Smooth muscle cell of the brain vasculature (primary cell): ENCODE measurements around the gene SPRY4.
A peak's percentile ranks its signal among the peaks of the same experiment; 100 is the strongest.
"Not testable (repeated sequence)": the region's sequence is repeated elsewhere in the genome, so short reads cannot be mapped to it uniquely, and the experiment has no call there.

ENCODE experiments used
- DNase-seq: peaks from one replicate; pipeline ENCODE4 v3.0.0-alpha.2; 2012; ENCODE audit warnings: low read depth, low spot score

The SPRY4 gene

DNA sequence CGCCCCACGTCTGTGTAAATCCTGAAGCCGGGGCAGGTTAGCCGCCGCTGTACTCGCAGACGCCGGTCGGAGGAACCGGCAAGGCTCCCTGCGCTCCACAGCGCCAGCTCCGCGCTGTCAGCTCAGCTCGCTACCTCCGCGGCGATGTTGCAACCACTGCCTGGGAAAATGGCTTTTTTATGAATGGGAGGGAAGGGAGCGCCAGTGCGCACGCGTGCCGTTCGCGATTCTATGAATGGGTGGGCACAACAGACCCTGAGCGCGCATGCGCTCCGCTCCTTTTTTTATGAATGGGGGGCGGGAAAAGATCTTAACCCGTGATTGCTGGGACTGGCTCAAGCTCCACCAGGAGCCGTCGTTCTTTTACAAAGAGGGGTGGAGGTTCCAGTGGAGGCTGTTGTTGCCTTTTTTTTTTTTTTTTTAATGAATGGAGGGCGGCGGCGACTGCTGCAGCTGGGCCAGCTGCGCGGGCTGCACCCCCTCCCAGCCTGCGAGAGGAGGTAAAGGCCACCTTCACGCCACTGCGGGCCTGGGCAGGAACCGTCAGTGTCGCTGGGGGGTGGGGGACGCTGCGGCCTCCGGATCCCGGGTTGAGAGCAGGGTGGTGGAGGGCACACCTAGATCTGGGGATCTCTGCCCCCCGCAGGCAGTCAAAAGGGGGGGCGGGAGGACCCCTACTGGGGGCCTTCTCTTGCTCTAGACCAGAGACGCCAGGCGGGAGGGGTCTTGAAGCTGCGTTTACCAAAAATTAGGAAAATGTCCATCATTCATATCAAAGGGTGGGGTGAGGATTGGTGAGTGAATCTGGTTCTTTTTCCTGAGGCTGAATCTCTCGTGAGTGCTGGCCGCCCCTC lies at the start of gene SPRY4:
SPRY4 (minus strand) TSS at position 151 of the 854 bp plus-strand sequence. CDS start 9,913 bp downstream, outside the sequence.
- DNase-seq, result peak; percentile 97

- no peak for DNase-seq
These were observed 43.7 kb upstream of the SPRY4 start for GRCh38 chr5:142368529-142368928.

GRCh38 chr5:142366007-142366406 lies 41.2 kb upstream of the SPRY4 start:
- no peak for DNase-seq

DNA sequence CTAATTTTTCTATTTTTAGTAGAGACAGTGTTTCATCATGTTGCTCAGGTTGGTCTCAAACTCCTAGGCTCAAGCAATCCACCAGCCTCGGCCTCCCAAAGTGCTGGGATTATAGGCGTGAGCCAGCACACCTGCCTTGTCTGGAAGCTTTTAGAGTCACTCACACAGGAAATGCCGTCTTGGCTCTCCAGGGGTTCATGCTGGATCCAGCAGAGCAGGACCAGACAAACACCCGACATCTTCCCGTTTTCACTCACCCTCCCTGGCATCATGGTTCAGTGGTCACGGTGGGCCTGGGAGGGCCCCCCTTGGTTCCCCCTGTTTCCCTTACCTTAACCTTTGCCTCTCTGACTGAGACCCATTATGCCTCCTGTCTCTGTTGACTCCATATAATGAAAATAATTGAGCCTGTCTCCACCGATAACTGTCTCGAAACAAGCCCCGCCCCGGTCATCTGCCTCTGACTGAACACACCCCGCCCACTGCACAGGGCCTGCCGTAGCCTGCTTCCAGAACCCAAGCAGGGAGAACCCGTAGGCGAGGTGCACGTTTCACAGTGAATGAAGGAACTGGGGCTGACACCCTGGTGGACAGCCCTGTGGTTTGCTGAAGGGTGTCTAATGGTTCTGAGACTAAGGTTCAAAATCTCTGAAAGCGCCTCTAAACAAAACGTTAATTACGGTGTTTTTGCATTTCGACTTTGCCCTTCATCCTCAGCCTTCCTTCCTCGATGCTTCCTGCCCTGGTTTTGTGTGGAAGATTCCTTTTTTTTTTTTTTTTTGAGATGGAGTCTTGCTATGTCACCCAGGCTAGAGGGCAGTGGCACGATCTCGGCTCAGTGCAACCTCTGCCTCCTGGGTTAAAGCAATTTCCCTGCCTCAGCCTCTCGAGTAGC lies 39.7 kb upstream of the SPRY4 start:
- no peak for DNase-seq

DNA sequence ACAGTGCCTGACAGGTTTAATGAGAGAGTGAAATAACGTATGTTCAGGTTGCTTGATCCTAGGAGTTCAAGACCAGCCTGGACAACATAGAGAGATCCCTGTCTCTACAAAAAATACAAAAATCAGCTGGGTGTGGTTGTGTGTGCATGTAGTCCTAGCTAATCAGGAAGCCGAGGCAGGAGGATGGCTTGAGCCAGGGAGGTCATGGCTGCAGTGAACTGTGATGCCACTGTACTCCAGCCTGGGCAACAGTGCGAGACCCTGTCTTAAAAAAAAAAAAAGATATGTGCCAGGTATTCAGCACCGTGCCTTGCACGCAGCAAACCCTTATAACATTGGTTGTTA lies 38.8 kb upstream of the SPRY4 start:
- no peak for DNase-seq

DNA sequence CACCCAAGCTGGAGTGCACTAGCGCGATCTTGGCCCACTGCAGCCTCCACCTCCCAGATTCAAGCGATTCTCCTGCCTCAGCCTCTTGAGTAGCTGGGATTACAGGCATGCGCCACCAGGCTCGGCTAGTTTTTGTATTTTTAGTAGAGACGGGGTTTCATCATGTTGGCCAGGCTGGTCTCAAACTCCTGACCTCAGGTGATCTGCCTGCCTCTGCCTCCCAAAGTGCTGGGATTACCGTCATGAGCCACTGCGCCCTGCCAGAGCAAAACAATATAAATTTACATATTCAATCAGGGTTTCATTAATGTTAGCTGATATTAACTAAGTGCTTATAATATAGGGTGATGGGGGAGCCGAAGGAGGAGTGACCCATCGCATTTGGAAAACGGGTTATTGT lies 37.4 kb upstream of the SPRY4 start:
- DNase-seq, result not testable (repeated sequence)

DNA sequence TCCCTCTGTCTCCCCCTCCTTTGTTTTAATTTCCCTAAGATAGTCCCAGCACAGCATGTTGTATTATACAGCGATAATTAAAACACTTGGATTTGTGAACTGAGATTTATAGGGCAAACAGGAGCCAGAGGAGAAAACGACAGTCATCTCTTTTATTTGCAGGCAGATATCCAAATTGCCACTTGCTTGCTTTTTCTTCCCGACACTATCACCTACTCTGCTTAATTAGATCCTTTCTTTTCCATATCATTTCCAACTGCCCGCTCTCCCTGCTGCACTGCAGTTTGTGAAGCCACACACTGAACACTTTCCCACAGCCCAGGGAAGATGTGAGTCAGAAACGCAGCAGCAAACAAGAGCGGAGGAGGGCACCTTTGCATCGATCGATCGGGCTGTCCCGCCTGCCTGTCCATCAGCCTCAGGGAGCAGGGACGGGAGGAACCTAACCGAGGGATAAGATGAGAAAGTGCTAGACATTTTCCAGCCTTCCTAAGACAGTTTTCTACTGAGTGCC lies 35.8 kb upstream of the SPRY4 start:
- DNase-seq, result peak; percentile 43

GRCh38 chr5:142360051-142360498 lies 35.3 kb upstream of the SPRY4 start:
- no peak for DNase-seq

DNA sequence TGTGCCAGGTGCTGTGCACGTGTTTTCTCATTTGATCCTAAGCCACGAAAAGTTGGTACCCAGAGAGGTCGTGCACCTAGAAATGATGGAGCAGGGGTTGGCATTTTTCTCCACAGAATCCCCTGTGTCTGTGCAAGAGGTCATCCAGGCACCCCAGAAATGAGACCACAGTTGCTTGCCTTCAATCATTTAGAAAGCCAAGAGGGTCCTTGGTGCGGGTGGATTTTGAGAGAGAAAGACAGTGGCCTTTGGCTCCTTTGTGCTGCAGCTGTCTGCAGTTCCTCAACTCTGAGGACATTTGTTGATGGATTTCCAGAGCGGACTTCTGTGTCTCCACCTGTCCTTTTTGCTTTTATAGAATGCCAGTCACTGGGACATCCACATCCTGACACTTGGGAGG lies 33.8 kb upstream of the SPRY4 start:
- DNase-seq, result no peak

DNA sequence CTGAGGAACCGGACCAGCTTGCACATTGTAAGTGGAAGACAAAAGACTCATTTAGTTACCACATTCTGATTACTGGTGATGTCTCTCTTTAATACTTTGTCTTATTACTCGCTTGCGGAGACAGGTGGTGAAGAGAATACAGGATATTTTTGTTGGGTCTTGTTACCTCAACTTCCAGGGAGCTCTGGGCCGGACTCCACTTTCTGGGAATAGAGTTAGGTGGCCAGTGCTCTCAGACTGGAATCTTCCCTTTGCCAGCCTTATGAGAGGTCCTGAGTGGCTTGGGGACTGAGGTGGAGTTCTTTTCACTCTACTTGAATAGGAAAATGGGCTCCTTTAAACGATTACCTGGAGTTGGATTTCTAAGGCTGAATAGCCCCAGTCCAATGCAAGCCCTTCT lies 33.3 kb upstream of the SPRY4 start:
- DNase-seq, result no peak

DNA sequence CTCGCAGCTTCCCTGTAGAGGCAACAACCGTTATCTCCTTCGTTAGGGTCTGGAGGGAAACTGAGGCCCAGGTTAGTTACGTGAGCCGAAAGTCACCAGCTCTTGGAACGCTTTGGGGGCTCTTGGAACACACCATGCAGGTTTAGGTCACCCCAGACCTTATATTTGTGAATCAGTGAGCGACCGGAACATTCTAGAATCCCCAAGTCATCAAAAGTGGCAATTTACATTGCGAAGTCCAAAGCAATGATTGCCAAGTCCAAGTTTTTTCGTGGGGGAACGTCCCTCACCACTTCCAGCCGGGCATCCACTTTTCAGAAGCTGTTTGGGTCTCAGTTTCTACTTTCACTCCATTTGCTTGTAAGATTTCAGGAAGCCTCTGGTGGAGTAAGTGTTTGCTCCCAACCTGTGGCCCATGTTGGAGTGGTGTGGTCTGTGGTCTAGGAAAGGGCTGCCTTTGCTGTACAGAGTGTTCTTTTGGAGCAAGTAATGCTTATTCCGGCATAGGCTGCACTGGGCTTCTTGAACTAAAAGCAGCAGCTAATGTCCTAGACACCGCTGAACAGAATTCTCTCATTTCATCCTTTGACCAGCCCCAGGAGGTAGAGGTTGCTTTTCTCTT lies 32.8 kb upstream of the SPRY4 start:
- DNase-seq, result no peak

GRCh38 chr5:142356716-142357468 lies 32.1 kb upstream of the SPRY4 start:
- DNase-seq, result peak; percentile 85

DNA sequence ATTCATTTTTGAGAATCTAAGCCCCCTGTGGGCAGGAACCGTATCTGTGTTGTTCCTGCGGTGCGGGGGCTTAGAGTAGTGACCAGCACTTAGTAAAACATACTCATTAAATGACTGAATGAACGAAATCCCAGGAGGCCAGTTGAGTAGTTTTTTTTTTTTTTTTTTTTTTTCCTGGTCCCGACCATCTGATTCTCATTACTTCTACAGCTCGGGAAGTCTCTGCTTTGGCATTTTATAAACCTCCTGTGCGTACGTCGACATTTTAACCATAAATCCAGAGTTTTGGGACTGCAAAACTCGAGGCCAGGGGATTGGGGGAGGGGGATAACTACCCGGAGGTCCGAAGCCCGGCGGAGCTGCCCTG lies 31.5 kb upstream of the SPRY4 start:
- DNase-seq, result peak; percentile 46

- no peak for DNase-seq
These were observed 28.3 kb upstream of the SPRY4 start for GRCh38 chr5:142353071-142353472.

- no peak for DNase-seq
These were observed 25.2 kb upstream of the SPRY4 start for GRCh38 chr5:142350021-142350420.

GRCh38 chr5:142346706-142347105 lies 21.9 kb upstream of the SPRY4 start:
- no peak for DNase-seq

- DNase-seq, result not testable (repeated sequence)
These were observed 20.1 kb upstream of the SPRY4 start for GRCh38 chr5:142344915-142345314.

- no peak for DNase-seq
These were observed 18.7 kb upstream of the SPRY4 start for GRCh38 chr5:142343531-142343930.

GRCh38 chr5:142342128-142342981 lies 17.5 kb upstream of the SPRY4 start:
- no peak for DNase-seq

DNA sequence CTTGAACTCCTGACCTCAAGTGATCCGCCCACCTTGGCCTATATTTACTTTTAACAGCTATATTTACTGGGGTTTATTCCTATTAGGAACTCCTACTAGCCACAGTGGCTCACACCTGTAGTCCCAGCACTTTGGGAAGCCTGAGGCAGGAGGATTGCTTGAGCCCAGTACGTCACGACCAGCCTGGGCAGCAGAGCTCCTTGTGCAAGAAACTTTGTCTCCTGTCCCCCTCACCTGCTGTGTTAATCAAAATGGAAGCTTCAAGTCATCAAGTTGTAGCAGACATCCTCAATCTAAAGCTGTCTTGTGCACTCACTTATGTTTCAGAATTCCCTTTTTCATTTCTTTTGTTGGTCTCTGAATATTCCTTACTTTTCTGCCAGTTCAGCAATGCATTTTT lies 15.0 kb upstream of the SPRY4 start:
- no peak for DNase-seq
